ENCODE measurements around the gene TOP2B. TPM values are rescaled to one million over a fixed set of nuclear protein-coding genes. Genes with fewer than 3 reads are reported as not detected.

The TOP2B gene
- total RNA-seq, 1 experiment from 2014 or later, result 181 TPM

DNA sequence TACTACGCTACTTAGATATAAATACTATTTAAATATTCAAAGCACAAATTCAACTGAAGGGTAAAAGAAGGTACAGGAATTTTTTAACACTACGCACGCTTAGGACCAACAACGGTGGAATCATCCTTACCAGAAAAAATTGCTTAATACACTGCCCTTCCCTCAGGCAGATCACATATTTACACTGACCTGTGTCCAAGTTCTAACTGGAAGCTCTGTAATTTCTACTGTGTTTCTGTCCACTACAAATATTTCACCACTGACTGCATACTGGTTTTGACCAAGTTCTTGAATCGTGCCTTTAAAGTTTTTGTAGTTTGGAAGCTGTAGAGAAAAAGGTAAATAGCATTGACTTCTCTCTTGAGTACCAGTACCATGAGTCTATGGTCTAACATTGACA, 44.2 kb downstream of the TOP2B start:
- TF ChIP-seq, protein P1, sequence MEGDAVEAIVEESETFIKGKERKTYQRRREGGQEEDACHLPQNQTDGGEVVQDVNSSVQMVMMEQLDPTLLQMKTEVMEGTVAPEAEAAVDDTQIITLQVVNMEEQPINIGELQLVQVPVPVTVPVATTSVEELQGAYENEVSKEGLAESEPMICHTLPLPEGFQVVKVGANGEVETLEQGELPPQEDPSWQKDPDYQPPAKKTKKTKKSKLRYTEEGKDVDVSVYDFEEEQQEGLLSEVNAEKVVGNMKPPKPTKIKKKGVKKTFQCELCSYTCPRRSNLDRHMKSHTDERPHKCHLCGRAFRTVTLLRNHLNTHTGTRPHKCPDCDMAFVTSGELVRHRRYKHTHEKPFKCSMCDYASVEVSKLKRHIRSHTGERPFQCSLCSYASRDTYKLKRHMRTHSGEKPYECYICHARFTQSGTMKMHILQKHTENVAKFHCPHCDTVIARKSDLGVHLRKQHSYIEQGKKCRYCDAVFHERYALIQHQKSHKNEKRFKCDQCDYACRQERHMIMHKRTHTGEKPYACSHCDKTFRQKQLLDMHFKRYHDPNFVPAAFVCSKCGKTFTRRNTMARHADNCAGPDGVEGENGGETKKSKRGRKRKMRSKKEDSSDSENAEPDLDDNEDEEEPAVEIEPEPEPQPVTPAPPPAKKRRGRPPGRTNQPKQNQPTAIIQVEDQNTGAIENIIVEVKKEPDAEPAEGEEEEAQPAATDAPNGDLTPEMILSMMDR (conservative IDR thresholded peaks at IDR 0.05), result no peak
- Mint-ChIP-seq H3K27ac (no peak overlapping the region), H3K4me3 (no peak overlapping the region), H3K36me3 (ENCODE audit: insufficient read depth in 1 of 3, low read depth in 3 of 3) (peaks cover 30 to 70% (median 69%) of the 10 kb centered on the region in 3 experiments), H3K27me3 (ENCODE audit: low read depth) (no peaks in the 10 kb centered on the region), H3K4me1 (no peaks in the 10 kb centered on the region), H3K9me3 (no peaks in the 10 kb centered on the region)
- no peak overlapping the region for H4K5ac ChIP-seq (ENCODE audit: insufficient read length, low read depth, low read length)
- H4K8ac ChIP-seq (replicated peaks; ENCODE audit: insufficient read length, low read depth, low read length), result no peak overlapping the region
- H4K20me1 ChIP-seq (ENCODE audit: control insufficient read depth, insufficient read depth, insufficient read length), result no peaks in the 10 kb centered on the region
- no peak overlapping the region for H2BK15ac ChIP-seq (ENCODE audit: low read depth, low read length)
- no peak overlapping the region for H3K4me2 ChIP-seq (ENCODE audit: insufficient read depth, insufficient read length, low read length)
- no peak overlapping the region for H2BK120ac ChIP-seq (ENCODE audit: low read depth, low read length, poor library complexity, severe bottlenecking)
- H3K14ac ChIP-seq (ENCODE audit: insufficient read depth, low read length), result no peak overlapping the region
- H3K9ac ChIP-seq (ENCODE audit: extremely low read depth, insufficient read length, low read length), result no peak overlapping the region
- no peaks in the 10 kb centered on the region for H3K79me2 ChIP-seq (ENCODE audit: insufficient read depth, low read length)
- no peak overlapping the region for H3K27ac ChIP-seq (ENCODE audit: insufficient read length, low read depth, low read length)
- H3K79me1 ChIP-seq (ENCODE audit: insufficient read depth, low read depth, low read length, poor library complexity, severe bottlenecking), result no peaks in the 10 kb centered on the region
- no peaks in the 10 kb centered on the region for H3K27me3 ChIP-seq (ENCODE audit: insufficient read depth, low read length)
- no peak overlapping the region for H2AK5ac ChIP-seq (ENCODE audit: insufficient read length, low read length)
- H3K4ac ChIP-seq (ENCODE audit: low read depth, low read length), result no peak overlapping the region
- H2BK5ac ChIP-seq (ENCODE audit: insufficient read length, low read length), result no peak overlapping the region
- no peak for DNase-seq
- no peak overlapping the region for H2BK12ac ChIP-seq (ENCODE audit: insufficient read length, low read depth, low read length)
- no peak overlapping the region for H2AFZ ChIP-seq (ENCODE audit: low read length)
- no peak overlapping the region for H3K23ac ChIP-seq (ENCODE audit: insufficient read length, low read depth, low read length)
- no peaks in the 10 kb centered on the region for H3K23me2 ChIP-seq (ENCODE audit: insufficient read length, low read depth, low read length, poor library complexity, severe bottlenecking)
- no peak overlapping the region for H3T11ph ChIP-seq (ENCODE audit: low read length)
- no peak overlapping the region for H3K18ac ChIP-seq (ENCODE audit: insufficient read length, low read depth, low read length)
- no peak overlapping the region for H4K91ac ChIP-seq (ENCODE audit: insufficient read length, low read depth, low read length)
- WGBS (ENCODE audit: extremely low coverage, insufficient read length, low lambda C conversion rate), result no CpG with 5 or more reads among the region's 5 CpGs
- no peaks in the 10 kb centered on the region for H3K9me3 ChIP-seq (ENCODE audit: control insufficient read depth, low read depth, low read length)
- no peak overlapping the region for H3K56ac ChIP-seq (ENCODE audit: insufficient read length, low read depth, low read length)
- no peak overlapping the region for H2BK20ac ChIP-seq (ENCODE audit: low read depth, low read length, poor library complexity, severe bottlenecking)
- H3K4me1 ChIP-seq (ENCODE audit: insufficient read depth, low read length), result no peaks in the 10 kb centered on the region
